ENCODE results near the gene STRIP2. TPM values are rescaled to one million over a fixed set of nuclear protein-coding genes. Genes with fewer than 3 reads are reported as not detected.

STRIP2 gene
- total and polyA plus RNA-seq, 9 of the 15 experiments (the other 6 are each of a cell fraction or from before 2014, with no cell fraction given): 10.1 to 81.8 (median 42.3) TPM

DNA sequence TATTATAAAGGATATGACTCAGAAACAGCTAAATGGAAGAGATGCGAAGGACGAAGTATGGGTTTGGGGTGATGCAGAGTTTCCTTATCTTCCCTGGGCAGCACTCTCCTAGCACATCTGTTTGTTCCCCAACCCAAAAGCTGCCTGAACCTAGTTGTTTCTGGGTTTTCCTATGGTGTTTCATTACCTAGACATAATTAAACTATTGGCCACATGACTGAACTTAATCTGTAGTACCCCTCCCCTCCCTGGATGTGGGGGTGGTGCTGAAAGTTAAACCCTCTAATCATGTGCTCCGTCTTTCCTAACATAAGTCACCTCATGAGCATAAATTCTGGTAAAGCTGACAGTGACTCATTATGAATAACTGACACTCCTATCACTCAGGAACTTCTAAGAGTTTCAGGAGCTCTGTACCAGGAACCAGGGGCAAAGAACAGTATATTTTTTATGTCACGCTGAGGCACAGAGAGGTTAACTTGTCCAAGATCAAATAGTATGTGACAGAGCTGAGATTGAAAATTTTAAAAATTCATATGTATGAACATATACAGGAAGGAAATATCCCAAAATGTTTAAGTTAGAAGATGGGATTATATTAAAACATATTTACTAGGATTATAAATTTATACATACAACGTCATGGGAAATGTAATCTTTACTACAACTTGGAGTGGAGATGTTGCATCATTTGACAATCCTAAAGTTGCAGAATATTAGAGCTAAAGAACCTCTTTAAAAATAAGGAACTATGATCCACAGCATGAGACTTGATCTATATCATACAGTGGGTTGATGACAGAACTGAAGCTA is 4.8 kb downstream of the STRIP2 start (continued):
- TF ChIP-seq ZBTB5 (IDR thresholded peaks at IDR 0.05) (no peak), ZNF699 (CRISPR knock-in tag; IDR thresholded peaks at IDR 0.05; ENCODE audit: insufficient replicate concordance) (no peak), E2F6 (IDR thresholded peaks at IDR 0.05; ENCODE audit: borderline replicate concordance in 1 of 2, extremely low read depth in 1 of 2, insufficient read depth in 1 of 2, insufficient read length in 1 of 2, low read depth in 1 of 2, low read length in 1 of 2, poor library complexity in 1 of 2, severe bottlenecking in 1 of 2) (no peak), SMAD2 (IDR thresholded peaks at IDR 0.05; ENCODE audit: low read depth, low read length) (no peak), FOXK2 (conservative IDR thresholded peaks at IDR 0.05 in 1 of 2, IDR thresholded peaks at IDR 0.05 in 1 of 2; ENCODE audit: low read depth in 2 of 2) (peak; percentile 58 to 80; a peak in 3 of 4 replicates), WHSC1 (IDR thresholded peaks at IDR 0.05; ENCODE audit: low read length) (no peak), PYGO2 (tag; IDR thresholded peaks at IDR 0.05) (no peak), IRF2 (CRISPR knock-in tag; IDR thresholded peaks at IDR 0.05) (no peak), CREB1 (IDR thresholded peaks at IDR 0.05) (peak; percentile 63; the same call in 1 of the 2 replicates), CREB1 (CRISPR knock-in tag; IDR thresholded peaks at IDR 0.05) (no peak), DDX20 (tag; IDR thresholded peaks at IDR 0.05; ENCODE audit: low read depth) (no peak), PHF21A (IDR thresholded peaks at IDR 0.05; ENCODE audit: borderline replicate concordance, low read depth) (peak; percentile 72; the same call in 1 of the 2 replicates), OTX1 (CRISPR knock-in tag; IDR thresholded peaks at IDR 0.05) (no peak), ZNF79 (CRISPR knock-in tag; IDR thresholded peaks at IDR 0.05; ENCODE audit: low read depth) (no peak; the same call in 1 of the 2 replicates), SRF (CRISPR knock-in tag; IDR thresholded peaks at IDR 0.05) (peak in 1 of 2 experiments; percentile 53; a peak in 1 of 4 replicates), DMBX1 (CRISPR knock-in tag; IDR thresholded peaks at IDR 0.05; ENCODE audit: borderline replicate concordance) (peak; percentile 78), SMARCE1 (IDR thresholded peaks at IDR 0.05) (peak; percentile 98), PPARD (CRISPR knock-in tag; IDR thresholded peaks at IDR 0.05) (no peak), U2AF1 (optimal IDR thresholded peaks at IDR 0.05; ENCODE audit: low read depth, low read length) (no peak), POU5F1 (IDR thresholded peaks at IDR 0.05; ENCODE audit: borderline replicate concordance, low read depth, low read length, partially characterized antibody) (no peak)
- TF ChIP-seq, protein P1, sequence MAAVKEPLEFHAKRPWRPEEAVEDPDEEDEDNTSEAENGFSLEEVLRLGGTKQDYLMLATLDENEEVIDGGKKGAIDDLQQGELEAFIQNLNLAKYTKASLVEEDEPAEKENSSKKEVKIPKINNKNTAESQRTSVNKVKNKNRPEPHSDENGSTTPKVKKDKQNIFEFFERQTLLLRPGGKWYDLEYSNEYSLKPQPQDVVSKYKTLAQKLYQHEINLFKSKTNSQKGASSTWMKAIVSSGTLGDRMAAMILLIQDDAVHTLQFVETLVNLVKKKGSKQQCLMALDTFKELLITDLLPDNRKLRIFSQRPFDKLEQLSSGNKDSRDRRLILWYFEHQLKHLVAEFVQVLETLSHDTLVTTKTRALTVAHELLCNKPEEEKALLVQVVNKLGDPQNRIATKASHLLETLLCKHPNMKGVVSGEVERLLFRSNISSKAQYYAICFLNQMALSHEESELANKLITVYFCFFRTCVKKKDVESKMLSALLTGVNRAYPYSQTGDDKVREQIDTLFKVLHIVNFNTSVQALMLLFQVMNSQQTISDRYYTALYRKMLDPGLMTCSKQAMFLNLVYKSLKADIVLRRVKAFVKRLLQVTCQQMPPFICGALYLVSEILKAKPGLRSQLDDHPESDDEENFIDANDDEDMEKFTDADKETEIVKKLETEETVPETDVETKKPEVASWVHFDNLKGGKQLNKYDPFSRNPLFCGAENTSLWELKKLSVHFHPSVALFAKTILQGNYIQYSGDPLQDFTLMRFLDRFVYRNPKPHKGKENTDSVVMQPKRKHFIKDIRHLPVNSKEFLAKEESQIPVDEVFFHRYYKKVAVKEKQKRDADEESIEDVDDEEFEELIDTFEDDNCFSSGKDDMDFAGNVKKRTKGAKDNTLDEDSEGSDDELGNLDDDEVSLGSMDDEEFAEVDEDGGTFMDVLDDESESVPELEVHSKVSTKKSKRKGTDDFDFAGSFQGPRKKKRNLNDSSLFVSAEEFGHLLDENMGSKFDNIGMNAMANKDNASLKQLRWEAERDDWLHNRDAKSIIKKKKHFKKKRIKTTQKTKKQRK (IDR thresholded peaks at IDR 0.05; ENCODE audit: borderline replicate concordance, low read depth, low read length): no peak

Data from K562 (cell line).